B cell (primary cell): ENCODE data around the gene SHC3.

Source experiments
- CTCF ChIP-seq: fragments of 200-600 bp; IDR thresholded peaks from one replicate; pipeline ENCODE4 v1.8.0; 2022; ENCODE audit warnings: antibody characterized with exemption, mild to moderate bottlenecking
- EZH2 ChIP-seq: IDR thresholded peaks from 2 replicates; pipeline ENCODE4 v1.6.1; 2012; ENCODE audit warnings: borderline replicate concordance, low read depth, mild to moderate bottlenecking, moderate library complexity, low read length; ENCODE audit not compliant: insufficient read depth, poor library complexity, severe bottlenecking

- no peak for TF ChIP-seq CTCF
- no peak for TF ChIP-seq EZH2
Measured at GRCh38 chr9:89038382-89039103, 140.1 kb downstream of the SHC3 start.
